Fibroblast of upper back skin (primary cell): ENCODE measurements around the gene TCEANC2.
"Not testable (repeated sequence)": the region's sequence is repeated elsewhere in the genome, so short reads cannot be mapped to it uniquely, and the experiment has no call there.

Source experiments
- DNase-seq: peaks from one replicate; pipeline ENCODE4 v3.0.0-alpha.2; 2013

Gene TCEANC2

GRCh38 chr1:54028306-54029251 is 24.8 kb upstream of the TCEANC2 start:
- DNase-seq: no peak

DNA sequence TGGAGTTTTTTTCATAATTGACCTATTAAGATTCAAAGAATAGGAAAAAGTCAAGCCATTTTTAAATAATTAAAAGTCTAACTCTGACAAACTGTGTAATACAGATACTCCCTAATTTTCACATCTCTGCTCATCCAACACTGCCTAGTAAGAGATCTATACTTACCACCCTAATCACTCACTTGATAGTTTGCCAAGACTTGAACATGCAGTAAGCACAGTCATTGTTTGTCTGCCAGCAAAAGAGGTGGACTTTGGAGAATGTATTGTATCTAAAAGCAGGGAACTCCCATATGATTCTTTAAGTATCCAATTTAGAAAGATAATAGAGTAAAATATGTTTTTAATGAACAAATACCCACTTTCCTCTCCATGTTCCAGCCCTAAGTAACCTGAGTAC is 15.9 kb upstream of the TCEANC2 start:
- DNase-seq: peak; percentile 44

- DNase-seq: no peak
Observed at GRCh38 chr1:54041806-54042205, 11.6 kb upstream of the TCEANC2 start.

GRCh38 chr1:54045496-54045895 is 7.9 kb upstream of the TCEANC2 start:
- DNase-seq: no peak

DNA sequence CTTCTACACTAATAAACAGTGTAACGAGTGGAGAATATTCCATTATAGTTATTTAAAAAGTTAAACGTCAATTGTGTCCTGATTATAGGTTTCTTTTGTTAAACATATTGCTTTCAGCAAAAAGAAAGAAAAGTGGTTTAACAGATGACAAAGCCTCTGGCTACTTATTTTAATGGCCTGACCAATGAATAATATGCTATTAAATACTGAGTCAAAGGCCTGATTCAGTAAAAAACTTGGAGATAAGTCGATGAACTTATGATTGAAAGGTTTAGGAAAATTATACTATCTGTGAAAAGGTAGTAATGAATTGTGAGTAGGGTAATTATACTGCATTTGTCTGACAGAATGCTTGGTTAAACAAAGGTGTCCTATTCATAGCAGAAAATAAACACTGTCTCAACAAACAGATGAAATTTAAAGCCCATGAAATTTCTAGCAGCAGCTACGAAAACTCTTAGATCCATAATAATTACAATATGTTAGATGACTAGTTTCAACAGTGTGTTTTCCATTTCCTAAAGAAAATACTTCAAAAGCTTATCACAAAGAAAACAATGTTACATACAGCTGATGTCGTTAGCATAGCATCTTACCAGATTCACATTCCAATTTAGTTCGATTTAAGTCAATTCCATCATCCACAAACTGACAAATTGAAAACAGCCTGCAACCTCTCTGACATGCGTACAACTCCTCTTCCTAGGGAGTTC is 6.6 kb upstream of the TCEANC2 start:
- DNase-seq: peak; percentile 27

- DNase-seq: no peak
Observed at GRCh38 chr1:54047384-54048305, 5.8 kb upstream of the TCEANC2 start.

DNA sequence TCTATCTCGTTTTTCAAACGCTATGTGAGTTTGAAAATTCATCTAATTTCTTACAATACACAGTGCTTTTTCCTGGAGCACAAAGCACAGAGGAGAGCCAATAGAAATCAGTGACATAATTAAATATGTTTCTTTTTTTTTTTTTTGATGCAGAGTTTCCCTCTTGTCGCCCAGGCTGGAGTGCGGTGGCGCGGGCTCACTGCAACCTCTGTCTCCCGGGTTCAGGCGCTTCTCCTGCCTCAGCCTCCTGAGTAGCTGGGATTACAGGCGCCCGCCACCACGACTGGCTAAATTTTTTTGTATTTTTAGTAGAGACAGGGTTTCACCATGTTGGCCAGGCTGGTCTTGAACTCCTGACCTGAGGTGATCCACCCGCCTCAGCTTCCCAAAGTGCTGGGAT is 3.0 kb upstream of the TCEANC2 start:
- not testable (repeated sequence) for DNase-seq

DNA sequence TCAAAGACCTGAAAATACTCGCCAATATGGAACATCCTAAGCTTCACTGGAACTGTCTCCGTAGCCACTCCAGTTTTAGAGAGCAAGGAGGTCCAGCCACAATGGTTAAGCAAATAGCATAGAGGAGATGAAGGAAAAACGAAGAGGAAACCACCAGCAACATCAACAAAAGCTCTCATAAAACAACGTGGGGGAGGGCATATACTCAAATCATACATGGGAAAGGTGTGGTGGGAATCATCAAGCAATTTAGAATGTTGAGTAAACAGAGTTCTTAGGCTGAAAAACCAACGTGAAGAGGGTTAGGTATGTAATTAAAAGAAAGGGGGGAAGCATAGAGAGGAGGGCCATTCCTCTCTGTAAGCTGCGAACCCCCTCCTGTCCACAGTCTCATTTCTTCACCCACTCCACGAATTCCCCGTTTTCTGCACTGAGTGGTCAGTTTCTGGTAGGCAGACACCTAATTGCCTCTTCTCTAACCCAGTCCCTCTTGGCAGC is 1.4 kb upstream of the TCEANC2 start:
- peak; percentile 9 for DNase-seq

DNA sequence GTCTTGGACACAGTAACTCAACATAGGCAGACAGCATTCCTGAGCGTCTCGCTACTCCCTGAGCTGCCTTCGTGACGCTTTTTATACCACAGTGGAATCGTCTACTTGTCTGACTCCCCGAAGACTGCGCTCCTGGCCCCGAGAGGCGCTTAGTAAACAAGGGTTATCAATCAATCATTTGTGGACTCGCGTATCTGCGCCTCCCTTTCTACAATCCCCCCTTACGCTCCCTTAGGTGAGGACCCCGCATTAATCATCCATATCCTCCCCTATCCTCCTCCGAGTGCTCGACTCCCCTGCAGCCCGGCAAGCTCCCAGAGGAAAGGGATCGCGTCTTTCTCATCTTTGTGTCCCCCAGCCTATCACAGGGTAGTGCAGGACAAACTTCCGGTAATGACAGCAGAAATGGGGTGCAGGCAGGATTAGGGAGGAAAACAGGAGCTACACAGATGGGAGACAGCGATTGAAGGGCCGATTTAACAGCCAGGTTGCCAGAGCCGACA is 926 bp upstream of the TCEANC2 start:
- DNase-seq: peak; percentile 70

DNA sequence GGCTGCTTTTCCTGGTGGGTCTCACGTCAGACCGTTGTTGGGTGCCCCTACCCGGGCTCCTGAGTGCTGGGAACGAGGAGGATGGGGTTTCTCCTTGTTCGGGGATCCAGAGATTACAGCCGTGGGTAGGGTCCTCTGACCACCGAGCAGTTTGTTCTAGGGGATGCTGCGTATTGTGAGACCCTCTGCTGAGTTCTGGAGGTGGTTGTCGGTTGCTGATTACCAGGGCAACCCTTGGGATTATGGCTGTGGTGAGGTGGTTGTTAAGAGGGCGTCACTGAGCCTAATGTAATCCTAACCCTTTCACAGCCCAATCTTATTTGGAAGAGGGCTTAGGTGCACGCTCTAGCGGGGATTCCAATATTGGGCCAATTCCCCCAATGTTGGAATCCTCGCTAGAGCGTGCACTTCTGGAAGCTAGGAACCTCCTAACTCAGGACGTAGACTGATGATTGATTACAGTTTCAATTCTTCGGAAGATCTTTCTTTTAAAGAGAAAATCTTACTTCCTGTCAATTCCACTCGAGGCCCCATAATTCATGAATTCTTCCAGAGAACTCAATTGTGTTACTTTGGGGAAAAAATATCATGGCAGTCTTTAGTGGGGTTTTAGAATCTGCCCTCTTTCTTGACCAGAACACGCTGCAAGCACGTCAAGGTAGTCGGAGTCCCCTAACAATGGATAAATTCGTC is 483 bp downstream of the TCEANC2 start:
- DNase-seq: no peak

DNA sequence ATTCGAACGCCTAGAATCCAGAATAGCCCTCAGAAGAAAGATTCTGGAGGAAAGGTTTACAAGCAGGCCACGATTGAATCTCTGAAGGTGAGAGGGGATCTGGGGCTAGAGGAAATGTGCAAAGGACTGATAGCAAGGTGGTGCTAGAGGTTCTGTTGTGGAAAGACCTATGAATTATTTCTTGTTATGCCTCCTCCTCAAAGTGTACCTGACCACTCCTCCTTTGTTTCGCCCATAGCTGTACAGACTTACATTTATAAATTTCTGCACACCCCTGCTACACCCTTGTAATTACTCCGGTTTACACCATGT is 986 bp downstream of the TCEANC2 start:
- no peak for DNase-seq

- DNase-seq: no peak
Observed at GRCh38 chr1:54064299-54064698, 10.9 kb downstream of the TCEANC2 start.

GRCh38 chr1:54069791-54070170 is 16.4 kb downstream of the TCEANC2 start:
- peak; percentile 10 for DNase-seq

GRCh38 chr1:54070171-54070837 is 16.9 kb downstream of the TCEANC2 start:
- peak; percentile 72 for DNase-seq

- DNase-seq: no peak
Observed at GRCh38 chr1:54077359-54077758, 24.0 kb downstream of the TCEANC2 start.

DNA sequence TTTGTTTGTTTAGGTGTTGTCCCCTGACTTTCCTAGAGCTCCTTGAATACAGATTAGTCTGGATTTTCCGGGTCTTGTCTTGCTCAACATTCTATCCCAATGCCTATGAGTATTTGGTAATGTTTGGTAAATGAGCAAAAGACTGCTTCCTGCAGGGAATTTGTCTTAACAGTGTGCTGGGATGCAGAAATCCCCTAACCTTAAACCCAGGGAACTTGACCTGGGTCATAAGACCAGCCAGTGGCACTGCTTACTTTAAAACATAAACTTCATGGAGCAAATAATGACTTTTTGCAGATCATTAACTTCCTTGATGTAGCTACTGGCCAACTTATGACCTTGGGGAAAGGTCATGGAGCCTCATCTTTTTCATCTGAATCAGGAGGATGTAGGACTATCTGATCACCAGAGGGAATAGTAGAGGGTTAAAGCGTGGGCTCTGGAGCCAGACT is 27.2 kb downstream of the TCEANC2 start:
- DNase-seq: no peak

DNA sequence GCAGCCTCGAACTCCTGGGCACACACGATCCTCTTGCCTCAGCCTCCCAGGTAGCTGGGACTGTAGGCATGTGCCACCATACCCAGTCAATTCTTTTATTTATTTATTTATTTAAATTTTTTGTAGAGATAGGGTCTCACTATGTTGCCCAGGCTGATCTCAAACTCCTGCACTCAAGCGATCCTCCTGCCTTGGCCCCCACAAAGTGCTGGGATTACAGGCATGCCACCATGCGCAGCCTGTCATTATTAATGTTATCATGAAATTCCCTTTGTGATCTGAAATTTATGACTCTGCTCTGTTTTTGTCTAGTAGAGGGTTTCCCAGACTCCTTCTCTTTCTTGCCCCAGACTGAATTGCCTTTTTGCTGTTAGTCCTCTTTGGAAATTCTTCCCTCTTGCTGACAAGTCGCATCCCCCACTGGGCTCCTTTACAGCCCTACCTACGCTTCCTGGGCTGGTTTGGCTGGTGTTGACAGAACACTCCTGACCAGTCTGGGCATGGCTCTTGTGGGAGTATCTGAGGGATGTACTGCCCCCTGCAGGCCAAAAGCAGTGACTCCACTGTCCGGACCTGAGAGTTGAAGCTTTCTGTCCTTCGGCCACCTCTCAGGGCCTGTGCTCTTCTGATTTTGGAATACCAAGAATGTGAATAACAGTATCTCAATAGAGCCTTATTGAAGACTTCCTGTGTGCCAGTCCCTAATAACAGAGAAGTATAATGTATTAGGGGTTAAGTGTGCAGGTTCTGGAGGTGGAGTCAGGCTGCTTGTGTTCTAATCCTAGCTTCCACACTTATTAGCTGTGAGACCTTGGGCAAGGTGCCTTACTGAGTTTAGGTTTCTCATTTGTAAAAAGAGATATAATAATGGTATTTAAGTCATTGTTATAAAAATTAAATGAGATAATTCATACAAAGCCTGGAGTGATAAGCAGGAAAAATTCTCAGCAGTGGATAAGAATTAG is 28.2 kb downstream of the TCEANC2 start:
- peak; percentile 51 for DNase-seq

DNA sequence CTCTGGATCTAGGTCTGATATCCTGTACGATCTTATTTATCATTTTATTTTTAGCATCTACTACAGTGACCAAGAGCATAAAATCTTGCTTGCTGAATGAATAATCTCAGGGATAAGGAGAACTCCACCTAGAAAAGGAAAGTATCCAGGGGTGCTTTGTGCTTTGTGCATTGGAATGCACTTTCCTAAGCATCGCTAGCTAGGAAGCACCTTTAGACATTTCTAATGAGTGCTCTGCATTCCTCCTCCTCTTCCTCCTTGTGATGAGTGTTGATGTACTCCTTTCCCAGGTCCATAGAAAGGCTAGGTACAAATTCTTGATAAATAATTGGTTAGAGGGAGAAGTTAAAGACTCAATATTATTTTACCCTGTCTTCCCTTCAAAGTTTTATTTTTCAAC is 31.4 kb downstream of the TCEANC2 start:
- DNase-seq: no peak

DNA sequence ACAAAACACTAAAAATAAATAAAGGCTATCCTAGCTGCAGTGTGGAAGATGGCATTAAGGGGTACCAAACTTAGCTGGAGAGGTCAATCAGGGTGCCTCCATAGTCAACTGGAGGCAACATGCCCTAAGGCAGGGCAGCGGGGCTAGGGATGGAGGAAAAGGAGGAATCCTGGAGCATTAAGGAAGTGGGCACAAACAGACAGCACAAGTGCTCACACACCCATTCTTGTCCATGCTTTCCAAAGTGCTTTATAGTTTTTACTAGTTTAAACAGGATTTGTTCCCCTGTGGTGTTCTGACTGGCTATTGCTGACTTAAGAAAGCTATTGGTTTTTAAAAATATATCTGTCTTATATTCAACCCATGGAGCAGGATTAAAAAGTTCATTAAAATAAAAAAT is 33.3 kb downstream of the TCEANC2 start:
- no peak for DNase-seq

DNA sequence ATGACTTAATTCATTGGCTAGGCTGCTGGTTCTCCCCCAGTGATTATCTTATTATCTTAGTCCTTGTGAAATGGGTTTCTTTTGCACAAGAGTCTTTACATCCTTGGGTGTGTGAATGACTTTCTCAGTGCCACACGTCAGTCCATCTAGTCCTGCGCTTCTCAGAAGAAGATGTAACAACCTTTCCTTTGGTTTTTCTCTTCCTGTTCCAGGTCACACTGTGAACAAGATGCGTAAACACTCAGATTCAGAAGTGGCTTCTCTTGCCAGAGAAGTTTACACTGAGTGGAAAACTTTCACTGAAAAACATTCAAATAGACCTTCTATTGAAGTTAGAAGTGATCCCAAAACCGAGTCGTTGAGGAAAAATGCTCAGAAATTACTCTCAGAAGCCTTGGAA is 35.0 kb downstream of the TCEANC2 start:
- no peak for DNase-seq
